Measurements from ENCODE around the gene PTPN1. TPM values are rescaled to one million over a fixed set of nuclear protein-coding genes. Genes with fewer than 3 reads are reported as not detected.

PTPN1 gene
- total and polyA plus RNA-seq, 2 of the 13 experiments (the other 11 are each of a cell fraction or from before 2014, with no cell fraction given) = 17.7 to 37.2 TPM

DNA sequence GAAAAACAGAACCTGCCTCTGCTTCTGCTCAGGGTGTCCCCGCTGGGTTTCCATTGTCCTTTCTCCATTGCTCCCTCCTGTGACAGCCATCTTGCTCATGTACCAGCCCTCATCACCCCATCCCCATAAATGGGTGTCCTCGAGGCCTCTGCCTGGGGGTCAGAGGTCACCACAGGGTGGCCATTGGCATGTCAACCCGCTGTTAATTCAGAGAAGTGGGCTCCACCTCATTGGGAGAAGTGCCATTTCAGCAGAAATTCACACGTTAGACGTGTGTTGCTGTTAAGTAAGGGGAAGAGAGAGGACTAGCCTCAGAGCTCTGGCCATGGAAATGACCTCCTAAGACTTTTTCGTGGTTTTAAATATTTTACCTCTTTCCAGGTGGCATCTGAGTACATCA is 71.9 kb downstream of the PTPN1 start:
- CTCF ChIA-PET (ENCODE audit: low intra/inter-chr PET ratio, low total read pairs) = no interaction called here
- in situ Hi-C loops (cut with HindIII; ENCODE audit: extremely low pct_ligation_motif_present, low pct_unique_long_range_greater_than_20kb) (loop anchor here (10.0 kb wide), 1 partner anchor 467 kb away; the partner anchor contains the start of gene UBE2V1), intact Hi-C loops (cut with micrococcal nuclease; ENCODE audit: unreplicated experiment) (loop anchor here (5.0 kb wide), 1 partner anchor 460 kb away; no protein-coding TSS in a partner anchor)
- Histone ChIP-seq H3K9ac (ENCODE audit: insufficient read depth, low read depth, low read length) (no peak overlapping the region), H3K9me3 (ENCODE audit: low read length) (no peaks in the 10 kb centered on the region), H3K4me3 (replicated peaks in 1 of 3; ENCODE audit: insufficient read depth in 1 of 3, low read depth in 2 of 3, low read length in 3 of 3) (no peak overlapping the region), H2AFZ (ENCODE audit: low read length) (no peak overlapping the region), H3K4me1 (ENCODE audit: insufficient read depth, low read length) (no peaks in the 10 kb centered on the region), H3K4me2 (ENCODE audit: low read depth, low read length) (no peak overlapping the region), H4K20me1 (ENCODE audit: insufficient read depth, low read length) (no peaks in the 10 kb centered on the region), H3K36me3 (replicated peaks in 1 of 2; ENCODE audit: control insufficient read depth in 1 of 2, insufficient read depth in 2 of 2, low read length in 2 of 2) (peaks cover 51 to 81% of the 10 kb centered on the region in 2 experiments), H3K79me2 (ENCODE audit: insufficient read depth, low read length) (no peaks in the 10 kb centered on the region), H3K27ac (ENCODE audit: extremely low read length, insufficient read depth, low read length) (no peak overlapping the region), H3K27me3 (ENCODE audit: control insufficient read depth in 1 of 2, insufficient read depth in 2 of 2, low read length in 2 of 2) (no peaks in the 10 kb centered on the region)
- no peak for ATAC-seq
- WGBS (ENCODE audit: low lambda C conversion rate) = 95% methylated on average over 6 of the region's 6 CpGs
- POLR2A ChIA-PET = no interaction called here
- BruUV-seq (replicated peaks) = TSS peak; percentile 23
- no peak for FAIRE-seq
- DNase-seq (ENCODE audit: low spot score) = no peak
- TF ChIP-seq, protein P1, sequence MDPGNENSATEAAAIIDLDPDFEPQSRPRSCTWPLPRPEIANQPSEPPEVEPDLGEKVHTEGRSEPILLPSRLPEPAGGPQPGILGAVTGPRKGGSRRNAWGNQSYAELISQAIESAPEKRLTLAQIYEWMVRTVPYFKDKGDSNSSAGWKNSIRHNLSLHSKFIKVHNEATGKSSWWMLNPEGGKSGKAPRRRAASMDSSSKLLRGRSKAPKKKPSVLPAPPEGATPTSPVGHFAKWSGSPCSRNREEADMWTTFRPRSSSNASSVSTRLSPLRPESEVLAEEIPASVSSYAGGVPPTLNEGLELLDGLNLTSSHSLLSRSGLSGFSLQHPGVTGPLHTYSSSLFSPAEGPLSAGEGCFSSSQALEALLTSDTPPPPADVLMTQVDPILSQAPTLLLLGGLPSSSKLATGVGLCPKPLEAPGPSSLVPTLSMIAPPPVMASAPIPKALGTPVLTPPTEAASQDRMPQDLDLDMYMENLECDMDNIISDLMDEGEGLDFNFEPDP (CRISPR knock-in tag; conservative IDR thresholded peaks at IDR 0.05) = 0 out of 2 replicates have a peak, but pooled peaks have one; percentile 60
- TF ChIP-seq SMYD3 (CRISPR knock-in tag; IDR thresholded peaks at IDR 0.05) = no peak
- TF ChIP-seq SMAD9 (CRISPR knock-in tag; IDR thresholded peaks at IDR 0.05) = no peak
- TF ChIP-seq SP140L (CRISPR knock-in tag; IDR thresholded peaks at IDR 0.05; ENCODE audit: borderline replicate concordance) = no peak
- TF ChIP-seq, protein P2, sequence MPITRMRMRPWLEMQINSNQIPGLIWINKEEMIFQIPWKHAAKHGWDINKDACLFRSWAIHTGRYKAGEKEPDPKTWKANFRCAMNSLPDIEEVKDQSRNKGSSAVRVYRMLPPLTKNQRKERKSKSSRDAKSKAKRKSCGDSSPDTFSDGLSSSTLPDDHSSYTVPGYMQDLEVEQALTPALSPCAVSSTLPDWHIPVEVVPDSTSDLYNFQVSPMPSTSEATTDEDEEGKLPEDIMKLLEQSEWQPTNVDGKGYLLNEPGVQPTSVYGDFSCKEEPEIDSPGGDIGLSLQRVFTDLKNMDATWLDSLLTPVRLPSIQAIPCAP (CRISPR knock-in tag; IDR thresholded peaks at IDR 0.05; ENCODE audit: low read depth) = no peak
- TF ChIP-seq, protein P3, sequence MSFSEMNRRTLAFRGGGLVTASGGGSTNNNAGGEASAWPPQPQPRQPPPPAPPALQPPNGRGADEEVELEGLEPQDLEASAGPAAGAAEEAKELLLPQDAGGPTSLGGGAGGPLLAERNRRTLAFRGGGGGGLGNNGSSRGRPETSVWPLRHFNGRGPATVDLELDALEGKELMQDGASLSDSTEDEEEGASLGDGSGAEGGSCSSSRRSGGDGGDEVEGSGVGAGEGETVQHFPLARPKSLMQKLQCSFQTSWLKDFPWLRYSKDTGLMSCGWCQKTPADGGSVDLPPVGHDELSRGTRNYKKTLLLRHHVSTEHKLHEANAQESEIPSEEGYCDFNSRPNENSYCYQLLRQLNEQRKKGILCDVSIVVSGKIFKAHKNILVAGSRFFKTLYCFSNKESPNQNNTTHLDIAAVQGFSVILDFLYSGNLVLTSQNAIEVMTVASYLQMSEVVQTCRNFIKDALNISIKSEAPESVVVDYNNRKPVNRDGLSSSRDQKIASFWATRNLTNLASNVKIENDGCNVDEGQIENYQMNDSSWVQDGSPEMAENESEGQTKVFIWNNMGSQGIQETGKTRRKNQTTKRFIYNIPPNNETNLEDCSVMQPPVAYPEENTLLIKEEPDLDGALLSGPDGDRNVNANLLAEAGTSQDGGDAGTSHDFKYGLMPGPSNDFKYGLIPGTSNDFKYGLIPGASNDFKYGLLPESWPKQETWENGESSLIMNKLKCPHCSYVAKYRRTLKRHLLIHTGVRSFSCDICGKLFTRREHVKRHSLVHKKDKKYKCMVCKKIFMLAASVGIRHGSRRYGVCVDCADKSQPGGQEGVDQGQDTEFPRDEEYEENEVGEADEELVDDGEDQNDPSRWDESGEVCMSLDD (CRISPR knock-in tag; IDR thresholded peaks at IDR 0.05; ENCODE audit: borderline replicate concordance) = no peak
- no peak for TF ChIP-seq ZNF101 (CRISPR knock-in tag; IDR thresholded peaks at IDR 0.05; ENCODE audit: borderline replicate concordance, low read depth)
- no peak for TF ChIP-seq THAP11 (CRISPR knock-in tag; IDR thresholded peaks at IDR 0.05)
- TF ChIP-seq GTF3A (CRISPR knock-in tag; conservative IDR thresholded peaks at IDR 0.05) = no peak
- peak; percentile 82 for TF ChIP-seq MAFF (IDR thresholded peaks at IDR 0.05; ENCODE audit: low read depth, low read length)
- TF ChIP-seq MAFK (conservative IDR thresholded peaks at IDR 0.05 in 1 of 2, IDR thresholded peaks at IDR 0.05 in 1 of 2; ENCODE audit: low read length in 2 of 2) = peak; percentile 84 to 86
- TF ChIP-seq, protein P4, sequence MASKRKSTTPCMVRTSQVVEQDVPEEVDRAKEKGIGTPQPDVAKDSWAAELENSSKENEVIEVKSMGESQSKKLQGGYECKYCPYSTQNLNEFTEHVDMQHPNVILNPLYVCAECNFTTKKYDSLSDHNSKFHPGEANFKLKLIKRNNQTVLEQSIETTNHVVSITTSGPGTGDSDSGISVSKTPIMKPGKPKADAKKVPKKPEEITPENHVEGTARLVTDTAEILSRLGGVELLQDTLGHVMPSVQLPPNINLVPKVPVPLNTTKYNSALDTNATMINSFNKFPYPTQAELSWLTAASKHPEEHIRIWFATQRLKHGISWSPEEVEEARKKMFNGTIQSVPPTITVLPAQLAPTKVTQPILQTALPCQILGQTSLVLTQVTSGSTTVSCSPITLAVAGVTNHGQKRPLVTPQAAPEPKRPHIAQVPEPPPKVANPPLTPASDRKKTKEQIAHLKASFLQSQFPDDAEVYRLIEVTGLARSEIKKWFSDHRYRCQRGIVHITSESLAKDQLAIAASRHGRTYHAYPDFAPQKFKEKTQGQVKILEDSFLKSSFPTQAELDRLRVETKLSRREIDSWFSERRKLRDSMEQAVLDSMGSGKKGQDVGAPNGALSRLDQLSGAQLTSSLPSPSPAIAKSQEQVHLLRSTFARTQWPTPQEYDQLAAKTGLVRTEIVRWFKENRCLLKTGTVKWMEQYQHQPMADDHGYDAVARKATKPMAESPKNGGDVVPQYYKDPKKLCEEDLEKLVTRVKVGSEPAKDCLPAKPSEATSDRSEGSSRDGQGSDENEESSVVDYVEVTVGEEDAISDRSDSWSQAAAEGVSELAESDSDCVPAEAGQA (IDR thresholded peaks at IDR 0.05; ENCODE audit: low read depth) = no peak
- TF ChIP-seq, protein P4 (CRISPR knock-in tag; IDR thresholded peaks at IDR 0.05; ENCODE audit: borderline replicate concordance) = no peak
- TF ChIP-seq GTF2F1 (IDR thresholded peaks at IDR 0.05; ENCODE audit: low read length) = no peak
- TF ChIP-seq TOE1 (CRISPR knock-in tag; IDR thresholded peaks at IDR 0.05) = no peak
